Endothelial cell of umbilical vein (primary cell): ENCODE data around the gene HIPK4. TPM values are rescaled to one million over a fixed set of nuclear protein-coding genes. Genes with fewer than 3 reads are reported as not detected.

ENCODE experiments used
- BruUV-seq: library from RNA; stranded (reverse); fragments of 400-500 nt; replicated peaks from 2 replicates; lab custom pipeline; 2021; lab: Mats Ljungman, UMichigan
- CTCF ChIA-PET: fragments of 300-600, 350-600 bp; sonication (Branson Sonifier 250); formaldehyde crosslinking; loops from one replicate; lab custom pipeline; 2021; ENCODE audit warnings: antibody characterized with exemption, inconsistent platforms; lab: Charles Lee
- POLR2A ChIA-PET: fragments of 300-600, 350-600 bp; sonication (Branson Sonifier 250); formaldehyde crosslinking; loops from one replicate; lab custom pipeline; 2021; ENCODE audit warnings: antibody characterized with exemption, inconsistent platforms; lab: Charles Lee
- DNase-seq: peaks from one replicate; pipeline ENCODE4 v3.0.0-alpha.2; 2011; ENCODE audit warnings: low read depth, low spot score
- FAIRE-seq: peaks from 2 replicates; lab custom pipeline; 2011; peaks lifted over from hg19 to GRCh38; lab: Jason Lieb, UNC
- H2AFZ ChIP-seq: 2 replicates; pipeline ENCODE4 v1.6.0; 2012; ENCODE audit warnings: low read depth, low read length, control low read depth, inconsistent platforms
- H3K27ac ChIP-seq: 2 replicates; pipeline ENCODE4 v1.5.1; 2011; ENCODE audit warnings: low read depth, mild to moderate bottlenecking, control low read depth, low read length, moderate library complexity; ENCODE audit not compliant: insufficient read depth
- H3K27me3 ChIP-seq, 2 experiments: 2 replicates each; pipeline versions ENCODE4 v1.6.0 to v1.6.1; 2011; ENCODE audit warnings: low read length in 2 of 2, mixed read lengths in 1 of 2; ENCODE audit not compliant: control insufficient read depth in 2 of 2, insufficient read depth in 2 of 2
- H3K36me3 ChIP-seq, 2 experiments: 2 replicates in 1 of 2; 3 replicates in 1 of 2; pipeline ENCODE4 v1.5.1; 2011; ENCODE audit warnings: low read length in 2 of 2, mild to moderate bottlenecking in 1 of 2, moderate library complexity in 1 of 2; ENCODE audit not compliant: control insufficient read depth in 2 of 2, insufficient read depth in 2 of 2; ENCODE audit errors: extremely low read depth in 1 of 2
- H3K4me1 ChIP-seq: 3 replicates; pipeline ENCODE4 v1.5.1; 2011; ENCODE audit warnings: mild to moderate bottlenecking, low read length; ENCODE audit not compliant: control insufficient read depth, insufficient read depth; ENCODE audit errors: extremely low read depth
- H3K4me2 ChIP-seq: 2 replicates; pipeline ENCODE4 v1.6.1; 2011; ENCODE audit warnings: low read length, control low read depth, mixed read lengths; ENCODE audit not compliant: insufficient read depth
- H3K4me3 ChIP-seq, 3 experiments: fragments of 200-600 bp in 1 of 3; sonication (generic), shearing (Covaris generic) in 1 of 3; replicated peaks in 1 of 3; 2 replicates each; pipeline ENCODE4 v1.5.1; 2011 to 2016; ENCODE audit warnings: control low read depth in 3 of 3, low read length in 3 of 3, mild to moderate bottlenecking in 2 of 3, inconsistent platforms in 1 of 3, low read depth in 1 of 3, moderate library complexity in 1 of 3; ENCODE audit not compliant: insufficient read depth in 1 of 3
- H3K79me2 ChIP-seq: 2 replicates; pipeline ENCODE4 v1.6.0; 2012; ENCODE audit warnings: low read length, inconsistent platforms; ENCODE audit not compliant: control insufficient read depth, insufficient read depth
- H3K9ac ChIP-seq: replicated peaks from 2 replicates; pipeline ENCODE3; 2011; ENCODE audit warnings: low read length, control low read depth; ENCODE audit not compliant: insufficient read depth; ENCODE audit errors: extremely low read depth
- H3K9me1 ChIP-seq: replicated peaks from 3 replicates; pipeline ENCODE4 v1.6.0; 2011; ENCODE audit warnings: mild to moderate bottlenecking, low read length; ENCODE audit not compliant: control insufficient read depth, insufficient read depth; ENCODE audit errors: extremely low read depth
- H3K9me3 ChIP-seq: replicated peaks from 2 replicates; pipeline ENCODE4 v1.5.1; 2012; ENCODE audit warnings: low read length, inconsistent platforms; ENCODE audit not compliant: control insufficient read depth, insufficient read depth
- H4K20me1 ChIP-seq: replicated peaks from 2 replicates; pipeline ENCODE3; 2011; ENCODE audit warnings: mild to moderate bottlenecking, low read length; ENCODE audit not compliant: control insufficient read depth, insufficient read depth; ENCODE audit errors: extremely low read depth
- FOS ChIP-seq: IDR thresholded peaks from 2 replicates; pipeline ENCODE4 v1.6.1; 2011; ENCODE audit warnings: mild to moderate bottlenecking, low read length, moderate library complexity, borderline replicate concordance; ENCODE audit not compliant: insufficient read depth
- GATA2 ChIP-seq: IDR thresholded peaks from 2 replicates; pipeline ENCODE4 v1.7.0; 2011; ENCODE audit warnings: low read depth, mild to moderate bottlenecking, moderate library complexity, mixed read lengths, low read length; ENCODE audit not compliant: insufficient read length, insufficient read depth
- JUN ChIP-seq: IDR thresholded peaks from 2 replicates; pipeline ENCODE4 v1.6.1; 2011; ENCODE audit warnings: borderline replicate concordance, low read depth; ENCODE audit not compliant: insufficient read length, insufficient read depth
- MYC ChIP-seq: IDR thresholded peaks from one replicate; pipeline ENCODE4 v1.6.1; 2011; ENCODE audit warnings: mild to moderate bottlenecking, low read depth, low read length
- POLR2AphosphoS5 ChIP-seq: IDR thresholded peaks from 2 replicates; pipeline ENCODE4 v1.6.1; 2012; ENCODE audit warnings: low read depth, mild to moderate bottlenecking, control low read depth, low read length, moderate library complexity; ENCODE audit not compliant: insufficient read depth
- dilution Hi-C: fragments of 300-500 bp; cut with MboI; formaldehyde crosslinking; loops from one replicate; pipeline ENCODE4 v1.15.0; 2019; ENCODE audit warnings: low sequenced_read_pairs; ENCODE audit not compliant: extremely low pct_ligation_motif_present
- intact Hi-C: fragments of 100-400 bp; cut with micrococcal nuclease; formaldehyde crosslinking; loops from one replicate; pipeline ENCODE4 v1.10.0; 2022
- polyA plus RNA-seq, 4 experiments: library from polyadenylated mRNA; depleted of rRNA in 3 of 4; stranded (reverse) in 3 of 4; unstranded in 1 of 4; fragments of >200 nt; gene quantifications; 2 replicates each; pipeline versions ENCODE4 v1.2.1 to v1.2.3, GENCODE V29; 2011 to 2012; ENCODE audit warnings: missing spikeins in 1 of 4
- total RNA-seq: library from RNA; stranded (reverse); gene quantifications from 2 replicates; pipeline ENCODE4 v1.2.3, GENCODE V29; 2021
- TF ChIP-seq, protein P1 (sequence below): IDR thresholded peaks from 2 replicates; pipeline ENCODE4 v1.6.1; 2011; ENCODE audit not compliant: insufficient read depth, insufficient read length
- TF ChIP-seq, protein P2 (sequence below), 2 donors: IDR thresholded peaks; 1 replicate in 1 of 2; 2 replicates in 1 of 2; pipeline ENCODE4 v1.5.1; 2011; ENCODE audit warnings: low read length in 2 of 2, mild to moderate bottlenecking in 2 of 2, moderate library complexity in 2 of 2, control low read depth in 1 of 2, inconsistent platforms in 1 of 2, low read depth in 1 of 2; ENCODE audit not compliant: insufficient read depth in 1 of 2; ENCODE audit errors: extremely low read depth in 1 of 2

HIPK4 gene
- total and polyA plus RNA-seq, 2 donors (not counting 3 experiments of a cell fraction or from before 2014, with no cell fraction given), result 0.12 TPM; not detected in 1

DNA sequence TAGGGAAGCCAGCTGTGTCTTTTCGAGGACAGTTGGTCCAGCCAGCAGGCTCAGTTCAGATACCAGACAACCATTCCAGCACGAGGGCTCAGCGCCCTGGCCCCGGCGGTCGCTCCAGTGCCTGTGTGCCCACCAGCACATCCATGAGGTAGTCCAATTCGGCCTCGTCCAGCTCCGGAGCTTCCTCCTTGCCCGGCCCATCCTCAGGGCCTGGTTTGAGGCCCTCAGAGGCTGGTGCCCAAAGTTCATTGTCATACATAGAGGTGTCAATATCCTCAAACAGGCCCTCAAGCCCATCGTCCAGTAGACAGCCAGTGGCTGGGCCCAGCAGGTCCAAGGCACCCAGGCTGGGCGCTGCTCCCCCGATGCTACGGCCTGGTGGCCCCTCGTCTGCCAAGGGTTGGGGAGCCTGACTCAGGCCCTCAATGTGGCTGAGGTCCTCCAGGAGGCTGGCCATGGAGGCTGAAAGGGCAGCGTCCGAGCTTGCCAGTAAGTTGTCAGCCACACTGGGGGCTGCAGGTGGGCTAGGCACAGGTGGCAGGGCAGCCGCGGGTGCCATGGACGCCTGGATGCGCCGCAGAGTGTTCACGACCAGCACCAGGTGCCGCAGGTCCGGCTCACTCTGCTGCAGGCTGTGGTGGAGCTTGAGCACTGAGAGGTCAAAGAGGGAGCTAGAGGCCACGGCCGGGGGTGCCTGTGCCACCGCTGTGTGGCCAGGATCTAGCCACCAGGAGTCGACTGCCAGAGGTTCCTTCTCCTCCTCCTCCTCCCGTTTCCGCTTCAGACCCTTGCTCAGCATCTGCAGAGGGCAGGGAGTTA lies 33.0 kb upstream of the HIPK4 start:
- Histone ChIP-seq H3K27me3 (no peaks in the 10 kb centered on the region), H4K20me1 (no peaks in the 10 kb centered on the region), H3K4me1 (peaks cover 19% of the 10 kb centered on the region), H3K9me1 (no peaks in the 10 kb centered on the region), H2AFZ (no peak overlapping the region), H3K27ac (no peak overlapping the region), H3K4me2 (no peak overlapping the region), H3K9ac (no peak overlapping the region), H3K79me2 (peaks cover 30% of the 10 kb centered on the region), H3K36me3 (peaks cover 8 to 9% of the 10 kb centered on the region in 2 experiments), H3K9me3 (no peaks in the 10 kb centered on the region), H3K4me3 (no peak overlapping the region)
- FAIRE-seq (peak; percentile 38), DNase-seq (no peak)
- TF ChIP-seq FOS (no peak), POLR2AphosphoS5 (no peak), JUN (no peak), MYC (no peak), GATA2 (no peak)
- TF ChIP-seq, protein P1, sequence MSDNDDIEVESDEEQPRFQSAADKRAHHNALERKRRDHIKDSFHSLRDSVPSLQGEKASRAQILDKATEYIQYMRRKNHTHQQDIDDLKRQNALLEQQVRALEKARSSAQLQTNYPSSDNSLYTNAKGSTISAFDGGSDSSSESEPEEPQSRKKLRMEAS, result no peak
- TF ChIP-seq, protein P2, sequence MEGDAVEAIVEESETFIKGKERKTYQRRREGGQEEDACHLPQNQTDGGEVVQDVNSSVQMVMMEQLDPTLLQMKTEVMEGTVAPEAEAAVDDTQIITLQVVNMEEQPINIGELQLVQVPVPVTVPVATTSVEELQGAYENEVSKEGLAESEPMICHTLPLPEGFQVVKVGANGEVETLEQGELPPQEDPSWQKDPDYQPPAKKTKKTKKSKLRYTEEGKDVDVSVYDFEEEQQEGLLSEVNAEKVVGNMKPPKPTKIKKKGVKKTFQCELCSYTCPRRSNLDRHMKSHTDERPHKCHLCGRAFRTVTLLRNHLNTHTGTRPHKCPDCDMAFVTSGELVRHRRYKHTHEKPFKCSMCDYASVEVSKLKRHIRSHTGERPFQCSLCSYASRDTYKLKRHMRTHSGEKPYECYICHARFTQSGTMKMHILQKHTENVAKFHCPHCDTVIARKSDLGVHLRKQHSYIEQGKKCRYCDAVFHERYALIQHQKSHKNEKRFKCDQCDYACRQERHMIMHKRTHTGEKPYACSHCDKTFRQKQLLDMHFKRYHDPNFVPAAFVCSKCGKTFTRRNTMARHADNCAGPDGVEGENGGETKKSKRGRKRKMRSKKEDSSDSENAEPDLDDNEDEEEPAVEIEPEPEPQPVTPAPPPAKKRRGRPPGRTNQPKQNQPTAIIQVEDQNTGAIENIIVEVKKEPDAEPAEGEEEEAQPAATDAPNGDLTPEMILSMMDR (IDR thresholded peaks at IDR 0.05; ENCODE audit: extremely low read depth in 1 of 2, insufficient read depth in 1 of 2, low read depth in 1 of 2, low read length in 2 of 2), result no peak
- POLR2A ChIA-PET, result no interaction called here
- BruUV-seq, result no TSS peak
- intact Hi-C loops, result loop anchor here (5.0 kb wide), 1 partner anchor 76 kb away; the partner anchor contains the start of genes C19orf47 and PLD3
- dilution Hi-C loops, result no loop called here
- CTCF ChIA-PET, result interaction anchor here (0.7 to 1.9 kb wide), 3 partner anchors 24 to 118 kb away, joined by 3 to 6 read pairs (median 3); no protein-coding TSS in a partner anchor
